H1 (cell line): ENCODE measurements around the gene KRTAP1-5.

Experiments
- BACH1 ChIP-seq: IDR thresholded peaks from 2 replicates; pipeline ENCODE4 v1.6.1; 2012; ENCODE audit warnings: low read length, improper control_type of control experiment
- CTCF ChIP-seq, 3 experiments: IDR thresholded peaks; 1 replicate in 2 of 3; 2 replicates in 1 of 3; pipeline versions ENCODE4 v1.5.1 to v1.6.1; 2011; ENCODE audit warnings: low read length in 3 of 3, mild to moderate bottlenecking in 3 of 3, inconsistent platforms in 2 of 3, low read depth in 1 of 3, moderate library complexity in 1 of 3; ENCODE audit not compliant: insufficient read depth in 1 of 3; ENCODE audit errors: control extremely low read depth in 1 of 3
- EZH2 ChIP-seq: fragments of 200-600 bp; sonication (generic); IDR thresholded peaks from 2 replicates; pipeline ENCODE4 v1.7.1; 2012; ENCODE audit warnings: low read depth, mild to moderate bottlenecking, moderate library complexity, low read length, inconsistent platforms; ENCODE audit not compliant: severe bottlenecking
- POLR2A ChIP-seq, 2 experiments: IDR thresholded peaks; 1 replicate in 1 of 2; 2 replicates in 1 of 2; pipeline ENCODE4 v1.6.1; 2011; ENCODE audit warnings: low read depth in 2 of 2, low read length in 2 of 2, mild to moderate bottlenecking in 2 of 2; ENCODE audit errors: control extremely low read depth in 1 of 2

DNA sequence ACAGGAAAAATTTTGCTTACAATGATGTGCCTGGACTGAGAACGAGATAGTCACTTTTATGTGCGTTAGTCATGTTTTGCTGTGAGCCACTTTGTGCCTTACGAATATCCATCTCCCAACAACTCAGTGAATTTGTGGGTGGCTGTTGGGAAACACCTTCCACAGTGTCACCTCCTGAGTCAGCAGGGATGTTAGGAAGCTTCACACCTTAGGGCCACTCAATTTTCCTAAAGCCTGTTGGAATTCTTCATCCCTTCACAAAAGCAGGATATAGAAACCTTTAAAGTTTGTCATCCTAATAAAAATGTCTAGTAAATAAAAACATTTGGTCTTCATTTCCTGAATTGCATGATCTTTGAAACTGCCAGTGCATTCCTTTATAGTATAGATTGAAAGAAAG lies 13.8 kb downstream of the KRTAP1-5 start:
- no peak for TF ChIP-seq BACH1
- no peak for TF ChIP-seq CTCF (IDR thresholded peaks at IDR 0.05; ENCODE audit: control extremely low read depth in 1 of 3, insufficient read depth in 1 of 3, low read depth in 1 of 3, low read length in 3 of 3)
- TF ChIP-seq EZH2, result no peak
- no peak for TF ChIP-seq POLR2A (IDR thresholded peaks at IDR 0.05; ENCODE audit: control extremely low read depth in 1 of 2, low read depth in 2 of 2, low read length in 2 of 2)
